Retinal pigment epithelial cell (primary cell): Measurements from ENCODE around the gene TIE1.

Source experiments
- DNase-seq: peaks from one replicate; pipeline ENCODE4 v3.0.0-alpha.2; 2010; ENCODE audit warnings: low read depth
- H3K4me3 ChIP-seq: 2 replicates; pipeline ENCODE4 v1.5.1; 2011; ENCODE audit warnings: mild to moderate bottlenecking, low read length, control low read depth, moderate library complexity
- CTCF ChIP-seq: conservative IDR thresholded peaks from 2 replicates; pipeline ENCODE4 v1.5.1; 2011; ENCODE audit warnings: low read depth, low read length, control low read depth, inconsistent platforms

TIE1 gene

GRCh38 chr1:43348809-43349593 lies 48.2 kb downstream of the TIE1 start:
- TF ChIP-seq CTCF: no peak
- DNase-seq: no peak
- H3K4me3 ChIP-seq: peak overlapping the region; percentile 62

GRCh38 chr1:43349594-43350306 lies 49.0 kb downstream of the TIE1 start:
- DNase-seq: peak; percentile 89
- TF ChIP-seq CTCF: no peak
- peak overlapping the region; percentile 62 for H3K4me3 ChIP-seq

DNA sequence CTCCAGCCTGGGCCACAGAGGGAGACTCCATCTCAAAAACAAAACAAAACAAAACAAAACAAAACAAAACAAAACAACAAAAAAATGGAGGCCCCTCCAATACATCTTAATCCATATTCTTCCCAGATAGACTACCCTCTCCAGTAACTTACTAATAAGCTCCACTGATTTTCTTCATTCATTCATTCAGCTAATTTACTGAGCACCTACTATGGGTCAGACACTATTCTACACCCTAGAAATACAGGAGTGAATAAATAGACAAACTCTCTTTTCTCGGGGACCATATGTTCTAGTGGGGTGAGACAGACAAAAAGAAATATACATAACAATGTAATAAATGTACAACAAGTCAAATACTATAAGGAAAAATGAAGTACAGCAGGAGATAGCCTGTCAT lies 50.2 kb downstream of the TIE1 start:
- TF ChIP-seq CTCF: no peak
- DNase-seq: no peak
- no peak overlapping the region for H3K4me3 ChIP-seq

DNA sequence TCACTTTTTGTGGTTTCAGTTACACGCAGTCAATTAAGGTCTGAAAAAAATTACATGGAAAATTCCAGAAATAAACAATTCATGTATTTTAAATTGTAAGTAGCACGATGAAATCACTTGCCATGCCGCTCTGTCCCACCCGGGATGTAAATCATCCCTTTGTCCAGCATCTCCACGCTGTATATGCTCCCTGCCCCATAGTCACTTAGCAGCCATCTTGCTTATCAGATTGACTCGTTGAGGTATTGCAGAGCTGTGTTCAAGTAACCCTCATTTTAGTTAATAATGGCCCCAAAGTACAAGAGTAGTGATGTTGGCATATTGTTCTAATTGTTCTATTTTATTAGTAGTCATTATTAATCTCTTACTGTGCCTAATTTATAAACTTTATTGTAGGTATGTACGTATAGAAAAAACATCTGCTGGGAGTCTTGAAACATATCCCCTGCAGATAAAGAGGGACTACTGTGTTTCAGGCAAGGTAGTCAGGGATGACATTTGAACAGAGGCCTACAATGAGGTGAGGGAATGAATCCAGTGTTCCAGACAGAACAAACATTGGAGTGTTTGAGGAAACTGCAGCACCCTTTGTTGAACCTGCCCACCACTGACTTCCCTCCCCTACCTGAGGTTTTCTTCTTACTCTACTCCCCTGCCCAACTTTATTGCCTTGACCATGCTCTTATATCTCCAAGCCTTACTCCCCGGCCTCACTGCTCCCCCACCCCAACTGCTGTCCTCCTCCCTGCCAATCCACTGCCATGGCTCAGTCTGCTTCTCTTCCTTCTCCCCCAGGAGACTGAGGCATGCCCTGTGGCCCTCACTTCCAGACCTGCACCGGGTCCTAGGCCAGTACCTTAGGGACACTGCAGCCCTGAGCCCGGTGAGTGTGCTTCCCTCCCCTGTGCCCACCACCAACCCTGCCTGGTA lies 50.9 kb downstream of the TIE1 start:
- DNase-seq: no peak
- no peak overlapping the region for H3K4me3 ChIP-seq
- TF ChIP-seq CTCF: no peak

DNA sequence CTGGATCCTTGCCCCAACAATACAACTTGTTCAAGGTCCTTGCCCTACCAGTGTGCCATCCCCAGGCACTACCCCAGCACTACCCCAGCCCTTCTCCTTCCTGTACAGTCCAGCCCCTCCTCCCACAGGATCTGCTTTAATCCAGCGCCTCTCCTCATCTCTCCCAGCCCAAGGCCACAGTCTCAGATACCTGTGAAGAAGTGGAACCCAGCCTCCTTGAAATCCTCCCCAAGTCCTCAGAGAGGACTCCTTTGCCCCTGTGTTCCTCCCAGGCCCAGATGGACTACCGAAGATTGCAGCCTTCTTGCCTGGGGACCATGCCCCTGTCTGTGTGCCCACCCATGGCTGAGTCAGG lies 51.5 kb downstream of the TIE1 start:
- TF ChIP-seq CTCF: no peak

DNA sequence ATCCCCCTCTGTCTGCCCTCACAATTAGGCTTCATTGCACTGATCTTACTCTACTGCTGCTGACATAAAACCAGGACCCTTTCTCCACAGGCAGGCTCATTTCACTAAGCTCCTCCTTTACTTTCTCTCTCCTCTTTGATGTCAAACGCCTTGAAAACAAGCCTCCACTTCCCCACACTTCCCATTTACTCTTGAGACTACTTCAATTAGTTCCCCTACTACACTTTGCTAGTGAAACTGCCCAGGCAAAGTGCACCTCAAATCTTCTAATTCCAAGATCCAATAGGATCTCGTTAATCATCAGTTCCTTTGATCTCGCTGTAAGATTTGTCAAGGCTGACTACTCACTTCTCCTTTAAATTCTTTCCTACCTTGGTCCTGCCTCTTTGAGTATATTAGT lies 52.1 kb downstream of the TIE1 start:
- no peak overlapping the region for H3K4me3 ChIP-seq
- DNase-seq: no peak
- no peak for TF ChIP-seq CTCF

More for the DNA sequence above, 51.5 kb downstream of the TIE1 start:
- no peak overlapping the region for H3K4me3 ChIP-seq
- no peak for DNase-seq
